NCI-H345 treated with DMSO at 0.1 percent for 48 hours (cell line): ENCODE measurements around the gene SHISA9.

Experiments
- DNase-seq: peaks from one replicate; lab custom pipeline; 2025; ENCODE audit not compliant: unreplicated experiment; lab: John Stamatoyannopoulos, UW

Gene SHISA9

GRCh38 chr16:12944300-12944699 is 42.9 kb downstream of the SHISA9 start:
- DNase-seq, result no peak

DNA sequence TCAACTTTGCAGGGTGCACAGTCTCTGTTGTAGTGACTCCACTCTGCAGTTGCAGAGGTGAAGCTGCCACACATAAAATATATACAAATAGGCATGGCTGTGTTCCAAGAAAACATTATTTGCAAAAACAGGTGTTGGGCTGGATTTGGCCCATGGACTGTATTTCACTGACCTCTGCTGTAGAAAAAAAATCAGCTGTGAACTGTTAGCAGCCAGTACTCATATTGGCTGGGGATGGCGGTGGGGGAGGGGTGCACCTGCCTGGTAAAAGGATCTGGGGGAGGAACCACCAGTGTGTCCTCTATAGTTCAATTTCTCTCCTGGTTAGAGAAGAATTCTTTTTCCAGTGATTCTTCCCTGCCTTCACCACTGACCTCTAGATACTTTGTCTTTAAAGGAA is 50.0 kb downstream of the SHISA9 start:
- DNase-seq, result peak; percentile 24

- no peak for DNase-seq
These were observed 50.6 kb downstream of the SHISA9 start for GRCh38 chr16:12951976-12952375.

- no peak for DNase-seq
These were observed 57.0 kb downstream of the SHISA9 start for GRCh38 chr16:12958366-12958765.

DNA sequence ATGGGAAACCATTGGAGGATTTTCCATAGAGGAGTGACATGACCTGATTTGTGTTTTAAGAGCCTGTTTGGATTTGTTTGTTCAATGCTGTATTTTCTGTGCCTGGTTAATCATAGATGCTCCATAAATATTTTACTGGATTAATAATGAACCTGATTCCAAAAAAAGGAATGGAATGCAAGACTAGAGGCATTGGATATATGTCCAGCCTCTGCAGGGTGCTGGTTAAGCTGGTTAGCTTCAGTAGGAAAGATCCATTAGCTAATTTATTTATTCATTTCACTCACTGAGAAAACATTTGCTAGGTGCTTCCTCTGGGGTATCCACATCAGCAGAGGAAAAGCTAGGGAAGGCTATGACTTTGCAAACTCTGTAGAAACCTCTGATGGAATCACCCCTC is 57.7 kb downstream of the SHISA9 start:
- DNase-seq, result no peak

GRCh38 chr16:12961626-12962025 is 60.2 kb downstream of the SHISA9 start:
- no peak for DNase-seq

DNA sequence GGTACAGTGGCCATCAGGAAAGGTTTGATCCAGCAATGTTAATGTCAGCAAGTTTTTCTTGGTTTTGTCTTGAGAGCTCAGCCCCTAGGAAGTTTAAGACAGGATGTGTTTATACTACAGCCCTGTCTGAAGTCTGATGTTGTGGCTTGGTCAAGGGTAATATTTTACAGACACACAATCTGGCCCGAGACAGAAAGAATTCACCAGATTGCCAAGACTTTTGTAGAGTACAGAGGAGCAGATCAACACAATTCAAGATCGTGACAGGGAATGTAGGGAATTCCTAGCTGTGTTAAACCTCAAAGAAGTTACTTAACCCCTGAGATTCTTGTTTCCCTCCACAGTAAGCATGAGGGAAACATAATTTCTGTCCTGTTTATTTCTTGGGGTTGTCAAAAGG is 63.1 kb downstream of the SHISA9 start:
- no peak for DNase-seq

DNA sequence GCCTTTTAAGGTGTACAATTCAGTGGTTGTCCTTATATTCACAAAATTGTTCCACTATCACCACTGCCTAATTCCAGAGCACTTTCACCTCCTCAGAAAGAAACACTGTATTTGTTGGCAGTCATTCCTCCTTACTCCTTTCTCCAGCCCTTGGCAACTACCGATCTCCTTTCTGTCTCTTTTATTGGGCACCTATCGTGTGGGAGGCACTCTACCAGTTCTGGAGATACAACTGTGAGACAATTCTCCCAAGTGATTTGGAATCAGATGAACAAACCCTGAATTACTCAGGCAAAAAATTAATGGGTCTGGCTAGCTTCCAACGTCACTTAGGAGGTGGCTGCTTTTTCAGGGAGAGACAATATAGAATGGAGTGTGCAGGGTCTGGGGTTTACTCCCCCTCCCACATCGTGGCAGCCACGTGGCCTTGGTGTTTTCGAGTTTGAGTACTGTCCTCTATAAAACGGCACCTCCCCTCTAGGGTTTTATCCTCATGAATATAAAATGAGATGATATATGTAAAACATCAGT is 63.9 kb downstream of the SHISA9 start:
- peak; percentile 6 for DNase-seq

- peak; percentile 94 for DNase-seq
These were observed 69.8 kb downstream of the SHISA9 start for GRCh38 chr16:12971241-12971640.

DNA sequence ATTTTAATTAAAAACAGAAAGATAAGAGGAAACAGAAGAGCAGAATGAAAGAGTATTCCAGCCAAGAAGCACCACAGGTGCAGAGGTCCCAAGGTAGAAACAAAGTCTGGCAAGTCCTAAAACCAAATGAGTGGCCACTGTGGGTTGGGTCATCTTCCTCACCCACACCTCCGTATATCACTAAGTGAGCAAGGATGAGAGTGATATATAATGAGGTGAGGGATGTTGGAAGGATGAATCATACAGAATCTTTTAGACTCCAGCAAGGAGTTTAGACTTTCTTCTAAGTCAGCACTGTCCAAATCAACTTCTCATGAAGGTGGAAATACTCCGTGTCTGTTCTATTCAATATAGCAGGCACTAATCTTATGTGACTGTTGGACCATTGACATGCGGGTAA is 70.8 kb downstream of the SHISA9 start:
- no peak for DNase-seq

DNA sequence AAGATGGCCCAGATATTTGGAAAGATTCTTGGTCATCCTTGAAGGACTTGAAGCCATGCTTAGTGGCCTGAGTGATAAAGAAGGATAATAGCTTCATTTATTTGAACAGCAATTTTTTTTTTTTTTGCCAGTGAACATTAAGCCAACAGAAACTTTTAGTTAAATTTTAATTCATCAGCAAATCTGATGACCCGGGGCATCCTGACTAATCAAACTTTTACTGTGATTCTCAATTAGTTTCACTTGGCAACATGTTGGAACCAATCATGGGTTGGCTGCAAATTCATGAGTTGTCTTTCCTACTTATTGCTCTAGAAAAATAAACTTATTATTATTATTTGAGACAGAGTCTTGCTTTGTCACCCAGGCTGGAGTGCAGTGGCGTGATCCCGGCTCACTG is 74.4 kb downstream of the SHISA9 start:
- DNase-seq, result no peak

DNA sequence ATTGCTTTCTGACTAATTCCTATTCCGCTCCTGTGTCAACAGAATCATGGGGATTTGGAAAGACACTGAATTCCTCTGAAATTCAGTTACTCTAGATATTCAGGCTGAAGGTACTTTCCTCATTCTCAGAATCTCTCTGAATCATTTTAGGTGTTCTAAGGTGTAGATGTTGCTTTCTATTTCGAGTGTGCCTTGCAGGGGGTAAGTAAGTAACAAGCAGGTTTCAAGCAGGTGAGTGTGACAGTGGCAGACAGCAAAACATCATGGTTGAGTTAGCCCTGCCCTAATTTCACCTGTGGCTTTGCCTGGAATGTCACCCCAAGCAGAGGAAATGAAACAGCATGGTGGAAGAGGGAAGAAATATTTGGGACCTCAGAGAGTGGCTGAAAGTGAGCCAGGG is 75.1 kb downstream of the SHISA9 start:
- DNase-seq, result no peak

GRCh38 chr16:12976936-12977335 is 75.5 kb downstream of the SHISA9 start:
- DNase-seq, result no peak

DNA sequence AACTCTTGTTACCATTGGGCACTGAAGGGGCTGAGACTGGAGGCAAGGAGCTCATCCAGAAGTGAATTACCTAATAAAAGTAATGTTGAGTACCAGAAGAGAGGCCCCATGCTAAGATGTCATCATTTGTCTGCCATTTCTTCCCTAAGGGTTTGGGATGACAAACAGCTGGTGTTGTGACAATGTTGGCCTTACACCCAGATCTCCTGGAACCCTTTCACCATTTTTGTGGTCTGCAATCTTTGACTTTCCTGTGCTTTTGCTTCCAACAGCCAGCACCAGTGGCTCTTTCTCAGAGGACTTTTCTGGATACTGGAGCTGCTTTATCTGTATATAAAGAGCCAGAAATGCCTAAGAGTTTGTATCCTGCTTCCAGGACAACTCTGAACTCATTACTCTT is 84.1 kb downstream of the SHISA9 start:
- DNase-seq, result no peak

DNA sequence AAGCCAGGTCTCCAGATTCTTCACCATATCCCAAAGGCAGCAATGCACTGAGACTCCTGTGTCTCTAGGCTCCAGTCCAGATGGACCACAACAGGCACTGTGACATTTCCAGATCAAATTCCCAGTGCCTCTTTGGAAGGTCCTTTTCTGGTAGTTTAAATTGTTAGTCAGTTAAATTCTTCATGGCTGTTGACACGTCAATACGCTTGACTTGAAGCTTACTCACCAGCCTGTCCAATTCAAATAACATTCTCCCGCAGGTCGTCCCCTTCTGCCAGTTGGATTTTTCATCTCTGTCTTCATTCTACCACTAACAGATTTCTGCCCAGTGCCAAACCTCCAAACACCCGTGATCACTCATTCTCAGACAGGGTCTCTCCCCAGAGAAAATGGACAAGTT is 86.7 kb downstream of the SHISA9 start:
- no peak for DNase-seq

DNA sequence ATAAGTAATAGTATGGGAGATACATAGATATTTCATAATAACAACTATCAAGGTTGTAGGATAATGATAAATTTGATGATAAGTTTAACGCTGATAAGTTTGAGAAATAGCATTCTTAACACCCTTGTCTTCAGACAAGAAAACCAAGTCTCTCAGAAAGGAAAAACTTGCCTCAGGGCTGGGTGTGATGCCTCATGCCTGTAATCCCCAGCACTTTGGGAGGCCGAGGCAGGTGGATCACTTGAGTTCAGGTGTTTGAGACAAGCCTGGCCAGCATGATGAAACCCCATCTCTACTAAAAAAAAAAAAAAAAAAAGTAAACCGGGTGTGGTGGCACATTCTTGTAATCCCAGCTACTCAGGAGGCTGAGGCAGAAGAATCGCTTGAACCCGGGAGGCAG is 90.7 kb downstream of the SHISA9 start:
- no peak for DNase-seq

- no peak for DNase-seq
These were observed 93.0 kb downstream of the SHISA9 start for GRCh38 chr16:12994402-12994801.

- DNase-seq, result no peak
These were observed 94.4 kb downstream of the SHISA9 start for GRCh38 chr16:12995721-12996372.

- DNase-seq, result no peak
These were observed 97.1 kb downstream of the SHISA9 start for GRCh38 chr16:12998361-12999085.

DNA sequence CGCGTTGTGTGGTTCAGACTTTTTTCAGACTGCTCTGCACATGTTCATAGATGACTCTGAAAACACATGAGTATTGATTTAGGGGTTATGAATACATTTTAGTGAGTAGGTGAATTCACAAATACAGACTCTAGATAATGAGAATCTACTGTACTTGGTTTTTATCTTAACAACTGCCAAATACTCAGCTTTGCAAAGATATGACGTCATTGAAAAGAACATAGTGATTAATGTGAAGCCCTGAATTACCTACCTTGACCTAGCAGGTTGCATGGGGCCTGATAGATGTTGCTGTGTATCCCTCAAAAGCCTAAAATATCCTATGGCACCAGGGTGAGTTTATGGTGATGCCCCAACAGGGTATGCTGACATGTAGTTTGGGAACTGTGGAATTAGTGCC is 98.0 kb downstream of the SHISA9 start:
- no peak for DNase-seq

GRCh38 chr16:13005721-13006247 is 104.4 kb downstream of the SHISA9 start:
- no peak for DNase-seq

GRCh38 chr16:13012601-13013000 is 111.2 kb downstream of the SHISA9 start:
- DNase-seq, result no peak
